ENCODE results near the gene CEP57L1.

CEP57L1 gene

DNA sequence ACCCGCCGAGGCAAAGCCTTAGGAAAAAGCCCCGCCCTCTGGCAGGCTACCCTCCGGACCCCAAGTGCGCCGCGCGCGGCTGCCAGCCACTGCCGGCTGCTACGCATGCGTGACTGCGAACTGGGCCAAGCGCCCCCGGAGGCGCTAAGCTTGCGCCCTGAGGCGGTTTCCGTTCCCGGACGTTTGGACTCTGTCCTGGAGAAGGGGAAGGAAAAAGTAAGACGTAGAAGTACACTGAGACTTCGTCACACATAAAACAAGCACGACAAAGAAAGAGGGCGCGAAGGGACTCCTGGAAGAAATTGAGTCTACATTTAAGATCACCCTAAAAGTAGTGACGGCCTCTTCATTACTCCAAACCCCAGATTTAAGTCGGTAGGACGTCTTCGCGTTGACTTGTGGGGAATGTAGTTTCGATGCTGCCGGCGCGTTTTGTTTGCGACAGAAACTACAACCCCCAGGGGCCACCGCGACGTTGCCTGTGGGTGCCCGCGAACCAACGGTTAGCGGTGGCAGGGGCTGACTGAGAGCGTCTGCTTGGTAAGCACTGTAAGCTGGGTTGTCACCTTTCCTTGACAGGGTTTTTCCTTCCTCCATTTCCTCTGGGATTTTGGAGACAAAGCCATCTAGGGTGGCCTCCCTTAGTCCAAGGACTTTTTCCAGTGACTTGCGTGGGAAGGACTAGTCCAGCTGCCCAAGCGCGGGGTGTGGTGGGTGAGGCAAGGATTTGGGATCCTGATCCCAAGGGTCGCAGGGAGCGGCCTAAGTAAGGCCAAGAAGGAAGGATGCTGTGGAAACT lies at the start of gene CEP57L1:
TSS of gene CEP57L1 (plus strand) at position 472 of the 799 bp plus-strand sequence. CDS start 49,715 bp downstream, outside the sequence.
- DNase-seq (ENCODE audit: low read depth in 2 of 3, low spot score in 1 of 3), result peak; percentile 91 to 95 (median 92)

DNA sequence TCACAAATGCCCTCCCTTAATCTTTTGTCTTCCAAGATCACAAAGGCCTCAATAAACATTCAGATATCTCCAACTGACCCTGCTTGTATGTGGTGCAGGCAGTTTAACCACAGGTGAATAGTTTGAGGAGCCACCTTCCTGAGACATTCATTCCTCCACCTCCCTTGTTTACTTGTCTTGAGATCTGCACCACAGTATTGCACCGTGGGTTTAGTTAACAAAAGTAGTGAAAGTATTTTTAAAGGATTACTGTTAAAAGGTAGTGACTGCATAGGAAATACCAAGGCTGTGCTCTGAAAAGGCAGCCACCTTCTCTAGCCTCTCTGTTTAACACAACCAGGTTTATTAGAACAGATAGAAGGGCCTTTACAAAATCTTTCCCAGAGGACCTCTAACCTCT lies 47.1 kb upstream of the CEP57L1 start:
- no peak for DNase-seq (ENCODE audit: low read depth in 2 of 3, low spot score in 1 of 3)

DNA sequence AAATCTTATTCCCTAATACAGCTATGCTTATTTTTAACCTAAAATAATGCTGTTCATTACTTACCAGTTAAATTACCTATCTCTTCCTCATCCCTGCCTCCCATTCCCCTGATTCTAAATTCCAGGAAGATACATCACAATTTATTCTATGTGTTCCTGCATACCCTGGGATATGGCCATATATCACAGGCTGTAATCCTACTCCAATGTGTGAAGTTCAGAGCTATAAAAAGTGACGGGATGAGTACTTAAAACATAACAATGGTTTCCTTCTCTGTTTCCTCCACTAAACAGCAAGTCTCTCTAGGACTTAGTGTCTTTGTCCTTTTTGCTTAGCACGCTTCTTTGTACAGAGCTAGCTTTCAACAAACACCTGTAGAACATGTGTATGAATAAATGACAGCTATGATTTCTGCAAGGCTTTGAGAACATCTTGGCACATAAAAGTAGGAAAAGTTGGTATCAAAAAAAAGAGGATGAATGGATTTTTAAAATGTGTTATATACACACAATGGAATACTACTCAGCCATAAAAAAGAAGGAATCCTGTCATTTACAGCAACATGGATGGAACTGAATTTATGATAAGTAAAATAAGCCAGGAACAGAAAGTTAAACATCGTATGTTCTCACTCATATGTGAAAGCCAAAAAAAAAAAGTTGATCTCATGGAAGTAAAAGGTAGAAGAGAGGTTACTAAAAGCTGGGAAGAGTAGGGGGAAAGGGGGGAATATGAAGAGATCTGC lies 46.5 kb upstream of the CEP57L1 start:
- no peak for DNase-seq (ENCODE audit: low read depth in 2 of 3, low spot score in 1 of 3)

DNA sequence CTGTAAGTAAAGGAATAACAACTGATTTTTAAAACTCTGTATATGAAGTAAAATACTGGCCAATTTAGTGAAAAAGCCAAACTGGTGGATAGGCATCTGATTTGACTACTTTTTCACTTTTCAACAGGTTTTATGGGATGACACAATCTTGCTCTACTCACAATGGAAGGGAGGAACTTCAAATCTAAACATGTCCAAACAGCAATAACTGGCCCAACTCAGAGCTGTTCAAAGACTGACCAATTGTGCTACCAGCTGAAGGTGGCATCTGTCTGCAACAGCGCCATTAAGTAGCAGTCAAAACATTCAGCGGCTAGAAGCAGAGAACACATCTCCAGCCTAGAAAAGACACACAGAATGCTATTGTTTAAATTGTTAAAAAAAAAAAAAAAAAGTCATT lies 45.3 kb upstream of the CEP57L1 start:
- no peak for DNase-seq (ENCODE audit: low read depth in 2 of 3, low spot score in 1 of 3)

- no peak for DNase-seq (ENCODE audit: low read depth in 2 of 3, low spot score in 1 of 3)
Observed at GRCh38 chr6:109050447-109051102, 44.7 kb upstream of the CEP57L1 start.

GRCh38 chr6:109051301-109052017 lies 43.8 kb upstream of the CEP57L1 start:
- no peak for DNase-seq (ENCODE audit: low read depth in 2 of 3, low spot score in 1 of 3)

- no peak for DNase-seq (ENCODE audit: low read depth in 2 of 3, low spot score in 1 of 3)
Observed at GRCh38 chr6:109052018-109052651, 43.2 kb upstream of the CEP57L1 start.

DNA sequence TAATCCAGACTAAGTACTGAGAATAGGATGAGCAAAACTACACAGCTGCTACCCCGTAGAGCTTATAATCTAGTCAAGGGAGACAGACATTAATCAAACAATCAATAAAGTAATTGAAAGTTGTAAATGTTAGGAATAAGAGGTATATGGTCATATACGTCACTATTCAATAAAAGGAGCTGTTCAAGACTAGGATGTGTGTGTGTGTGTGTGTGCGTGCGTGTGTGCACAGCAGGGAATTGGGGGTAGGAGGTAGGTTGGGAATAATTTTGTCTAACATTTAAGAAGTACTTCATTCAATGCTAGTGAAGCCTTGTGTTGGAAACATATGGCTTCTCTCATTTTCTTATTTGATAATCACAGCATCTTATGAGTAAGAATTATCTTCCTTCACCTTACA lies 42.5 kb upstream of the CEP57L1 start:
- no peak for DNase-seq (ENCODE audit: low read depth in 2 of 3, low spot score in 1 of 3)

DNA sequence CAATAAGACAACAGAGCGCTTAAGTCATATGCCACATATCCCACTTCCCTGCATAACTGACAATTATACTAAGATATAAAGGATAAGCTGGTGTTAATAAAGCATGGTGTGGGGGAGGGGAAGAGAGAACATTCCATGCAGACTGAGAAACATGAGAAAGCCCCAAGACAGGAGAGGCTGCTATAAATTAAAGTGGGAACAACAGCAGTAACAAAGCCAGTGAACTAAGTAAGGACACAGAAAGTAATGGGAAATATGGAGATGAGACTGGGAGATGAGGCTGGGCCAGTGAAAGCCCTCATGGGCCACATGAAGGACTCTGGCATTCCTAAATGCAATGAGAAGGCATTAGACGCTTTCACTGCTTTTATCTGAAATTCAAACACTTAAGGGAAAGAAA lies 42.0 kb upstream of the CEP57L1 start:
- DNase-seq (ENCODE audit: low read depth in 2 of 3, low spot score in 1 of 3), result no peak

DNA sequence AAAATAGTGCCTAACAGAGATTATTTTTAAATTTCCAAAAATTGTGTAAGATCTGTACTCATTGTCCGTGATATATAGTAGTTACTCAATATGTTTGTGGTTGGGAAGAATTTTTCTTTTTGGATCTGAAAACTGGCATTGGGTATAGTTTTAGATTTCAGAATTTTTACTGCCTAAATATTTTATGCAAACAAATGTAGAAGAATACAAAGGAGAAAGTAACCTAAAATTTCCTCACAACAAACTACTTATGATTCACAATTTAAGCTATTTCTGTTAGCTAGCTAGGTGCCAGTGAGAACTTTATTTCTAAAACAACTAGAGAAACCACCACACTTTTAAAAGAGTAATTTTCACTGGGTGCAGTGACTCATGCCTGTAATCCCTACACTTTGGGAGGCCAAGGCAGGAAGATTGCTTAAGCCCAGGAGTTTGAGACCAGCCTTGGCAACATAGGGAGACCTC lies 39.5 kb upstream of the CEP57L1 start:
- DNase-seq (ENCODE audit: low read depth in 2 of 3, low spot score in 1 of 3), result no peak

DNA sequence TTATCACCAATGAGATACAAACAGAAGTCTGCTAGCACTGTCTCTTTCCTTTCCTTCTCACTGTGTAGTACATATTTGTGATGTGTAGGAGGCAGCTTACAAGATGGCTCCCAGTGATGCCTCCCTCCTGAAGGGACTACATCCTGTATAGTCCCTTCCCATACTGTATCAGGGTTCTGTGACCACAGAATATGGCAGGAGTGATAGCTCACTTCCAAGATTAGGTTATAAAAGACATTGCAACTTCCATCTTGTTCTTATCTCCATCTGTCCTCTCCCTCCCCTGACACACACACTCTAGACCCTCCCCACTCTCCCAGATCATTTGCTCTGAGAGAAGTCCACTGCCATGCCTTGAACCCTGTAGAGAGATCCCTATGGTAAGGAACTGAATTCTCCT lies 38.6 kb upstream of the CEP57L1 start:
- no peak for DNase-seq (ENCODE audit: low read depth in 2 of 3, low spot score in 1 of 3)

GRCh38 chr6:109058620-109059019 lies 36.7 kb upstream of the CEP57L1 start:
- no peak for DNase-seq (ENCODE audit: low read depth in 2 of 3, low spot score in 1 of 3)

DNA sequence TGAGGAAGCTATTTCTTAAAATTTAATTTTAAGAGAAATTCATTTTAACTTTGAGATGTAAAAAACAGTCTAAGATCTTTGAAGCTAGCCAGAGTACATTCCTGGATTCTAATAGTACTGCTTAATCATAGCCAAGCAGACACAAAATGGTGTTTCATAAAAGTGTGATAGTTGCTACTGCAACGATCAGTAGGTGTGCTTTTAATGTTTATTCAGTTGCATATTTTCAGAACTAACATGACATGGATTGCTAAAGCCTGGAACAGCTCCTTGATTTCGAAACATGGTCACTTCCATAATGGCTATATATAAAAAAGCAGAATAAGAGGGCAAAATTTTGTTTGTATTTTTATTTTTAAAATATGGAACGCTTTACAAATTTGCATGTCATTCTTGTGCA lies 36.2 kb upstream of the CEP57L1 start:
- no peak for DNase-seq (ENCODE audit: low read depth in 2 of 3, low spot score in 1 of 3)

- no peak for DNase-seq (ENCODE audit: low read depth in 2 of 3, low spot score in 1 of 3)
Observed at GRCh38 chr6:109059571-109060021, 35.7 kb upstream of the CEP57L1 start.

- no peak for DNase-seq (ENCODE audit: low read depth in 2 of 3, low spot score in 1 of 3)
Observed at GRCh38 chr6:109060571-109060970, 34.7 kb upstream of the CEP57L1 start.

GRCh38 chr6:109062216-109062615 lies 33.1 kb upstream of the CEP57L1 start:
- DNase-seq (ENCODE audit: low read depth in 2 of 3, low spot score in 1 of 3), result no peak

DNA sequence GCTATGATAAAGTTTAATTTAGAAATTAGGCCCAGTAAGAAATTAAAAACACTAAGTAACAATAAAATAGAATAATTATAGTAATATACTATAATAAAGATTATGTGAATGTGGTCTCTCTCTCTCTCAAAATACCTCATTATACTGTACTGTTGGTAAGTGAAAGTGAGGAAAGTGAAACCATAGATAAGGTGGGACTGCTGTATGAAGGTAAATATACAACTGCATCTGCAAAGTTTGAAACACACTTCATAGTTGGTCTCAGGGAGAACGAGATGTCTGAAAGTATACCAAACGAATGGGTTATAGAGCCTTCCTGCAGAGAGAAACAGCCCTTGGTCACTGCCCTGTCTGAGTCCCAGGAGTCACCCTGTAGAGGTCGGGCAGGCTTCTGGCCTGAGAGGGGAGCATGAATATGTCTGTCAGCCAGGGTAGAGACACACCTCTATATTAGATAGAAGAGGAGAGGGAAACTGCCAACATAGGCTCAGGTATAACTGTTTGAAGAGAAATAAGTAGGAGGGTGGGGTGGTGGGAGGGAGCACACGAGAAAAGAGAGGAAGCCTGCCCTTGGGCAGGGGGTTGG lies 32.4 kb upstream of the CEP57L1 start:
- no peak for DNase-seq (ENCODE audit: low read depth in 2 of 3, low spot score in 1 of 3)

DNA sequence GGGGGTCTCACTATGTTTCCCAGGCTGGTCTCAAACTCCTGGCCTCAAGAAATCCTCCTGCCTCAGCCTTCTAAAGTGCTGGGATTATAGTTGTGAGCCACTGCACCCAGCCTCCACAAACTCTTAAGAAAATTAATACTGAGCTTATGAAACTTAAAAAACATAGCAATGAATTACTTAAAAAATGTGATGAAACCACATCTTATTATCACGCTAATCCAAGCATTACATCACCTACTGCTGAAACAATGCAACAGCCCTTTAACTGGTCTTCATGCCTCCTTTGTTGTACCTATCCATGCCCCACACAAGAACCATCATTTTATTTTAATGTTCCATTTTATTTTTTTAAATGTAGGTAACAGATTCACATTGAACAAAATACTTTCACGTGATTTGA lies 25.6 kb upstream of the CEP57L1 start:
- no peak for DNase-seq (ENCODE audit: low read depth in 2 of 3, low spot score in 1 of 3)

- DNase-seq (ENCODE audit: low read depth in 2 of 3, low spot score in 1 of 3), result no peak
Observed at GRCh38 chr6:109071125-109071917, 24.0 kb upstream of the CEP57L1 start.
